Thyroid gland (tissue), 4 donors: ENCODE results near the gene IMPDH1. TPM values are rescaled to one million over a fixed set of nuclear protein-coding genes. Genes with fewer than 3 reads are reported as not detected.

Source experiments
- DNase-seq, 2 donors: peaks; one replicate each; pipeline ENCODE4 v3.0.0-alpha.2; 2019
- H3K27ac ChIP-seq, 3 donors: fragments of 200-600 bp; sonication (generic); 1 replicate in 2 of 3; 2 replicates in 1 of 3; pipeline ENCODE4 v1.5.1; 2016 to 2019; ENCODE audit warnings: mild to moderate bottlenecking in 1 of 3, moderate library complexity in 1 of 3
- H3K27me3 ChIP-seq: fragments of 200-600 bp; sonication (generic); one replicate; pipeline ENCODE4 v1.5.1; 2019
- H3K36me3 ChIP-seq, 2 donors: fragments of 200-600 bp; sonication (generic); one replicate each; pipeline ENCODE4 v1.5.1; 2016 to 2019
- H3K4me1 ChIP-seq, 2 donors: fragments of 200-600 bp; sonication (generic); one replicate each; pipeline ENCODE4 v1.5.1; 2017 to 2019
- H3K4me3 ChIP-seq, 3 donors: fragments of 200-600 bp; sonication (generic); replicated peaks in 1 of 3; 1 replicate in 2 of 3; 2 replicates in 1 of 3; pipeline ENCODE4 v1.5.1; 2016; ENCODE audit warnings: mild to moderate bottlenecking in 1 of 3
- H3K9me3 ChIP-seq: fragments of 200-600 bp; sonication (generic); one replicate; pipeline ENCODE4 v1.5.1; 2017
- POLR2A ChIP-seq, 2 donors: fragments of 450-650 bp; IDR thresholded peaks; one replicate each; pipeline ENCODE4 v1.6.1; 2017; ENCODE audit warnings: antibody characterized with exemption in 2 of 2, mild to moderate bottlenecking in 2 of 2, moderate library complexity in 1 of 2
- WGBS, 2 donors: methylation state at CpG; one replicate each; pipeline ENCODE4 v1.1.5; 2017; 5-methylcytosine and 5-hydroxymethylcytosine counted together
- intact Hi-C: fragments of 100-400 bp; cut with DNase I; formaldehyde crosslinking; loops from one replicate; pipeline ENCODE4 v1.15.1; 2023
- total RNA-seq, 4 donors: library from RNA; depleted of rRNA; stranded (reverse); fragments of >200 nt; gene quantifications; one replicate each; pipeline ENCODE4 v1.2.3, GENCODE V29; 2016
- TF ChIP-seq, protein P1 (sequence below), 6 experiments: fragments of 200-600 bp in 3 of 6; fragments of 450-650 bp in 3 of 6; sonication (generic) in 3 of 6; IDR thresholded peaks; one replicate each; pipeline ENCODE4 v1.5.1; 2016 to 2019; ENCODE audit warnings: antibody characterized with exemption in 6 of 6, mild to moderate bottlenecking in 2 of 6, inconsistent platforms in 1 of 6, moderate library complexity in 1 of 6

IMPDH1 gene
- total RNA-seq, 4 donors from 2014 or later: 12.3 to 37.9 (median 22.9) TPM

DNA sequence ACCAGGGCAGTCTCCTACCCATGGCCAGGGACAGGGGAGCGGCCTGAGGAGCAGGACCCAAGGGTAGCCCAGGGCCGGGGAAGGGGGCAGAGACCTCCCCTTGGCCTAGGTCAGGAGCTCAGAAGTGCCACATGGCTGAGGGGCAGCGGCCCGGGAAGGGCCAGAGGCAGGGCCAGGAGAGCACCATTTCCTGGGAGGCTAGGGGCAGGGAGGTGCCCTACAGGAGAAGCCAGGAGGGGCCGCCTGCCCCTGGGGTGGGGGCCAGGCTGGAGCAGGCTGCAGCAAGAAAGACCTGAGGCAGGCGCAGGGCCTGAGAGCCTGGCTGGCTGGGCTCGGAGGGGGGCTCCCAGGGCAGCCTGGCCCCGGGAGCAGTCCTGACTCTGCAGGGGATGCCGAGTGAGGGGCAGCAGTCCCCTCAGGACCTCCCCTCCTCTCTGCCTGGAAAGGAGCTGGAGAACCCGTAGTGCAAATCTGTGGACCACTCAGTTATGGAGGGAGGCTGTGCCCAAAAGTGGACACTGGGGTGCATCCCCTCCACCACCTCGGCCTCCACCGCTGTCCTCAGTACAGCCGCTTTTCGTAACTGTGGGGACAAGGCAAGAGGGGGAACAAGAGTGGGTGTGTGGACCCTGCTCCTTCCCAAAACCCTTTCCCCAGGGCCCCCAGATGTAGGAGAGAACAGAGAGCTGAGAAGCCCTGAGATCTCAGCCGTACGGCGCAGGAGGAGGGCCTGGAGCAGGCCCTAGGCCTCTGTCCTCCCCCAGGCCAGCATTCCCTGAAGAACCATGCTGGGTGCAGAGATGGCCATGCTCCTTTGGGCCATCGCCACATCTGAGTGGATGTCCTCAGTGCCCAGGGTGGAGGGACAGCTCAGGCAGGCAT is 17.1 kb downstream of the IMPDH1 start:
- H3K4me3 ChIP-seq: no peak overlapping the region
- peaks cover 14 to 22% of the 10 kb centered on the region in 2 donors for H3K36me3 ChIP-seq
- no peaks in the 10 kb centered on the region for H3K9me3 ChIP-seq
- DNase-seq: no peak
- TF ChIP-seq POLR2A (IDR thresholded peaks at IDR 0.05): no peak
- TF ChIP-seq, protein P1, sequence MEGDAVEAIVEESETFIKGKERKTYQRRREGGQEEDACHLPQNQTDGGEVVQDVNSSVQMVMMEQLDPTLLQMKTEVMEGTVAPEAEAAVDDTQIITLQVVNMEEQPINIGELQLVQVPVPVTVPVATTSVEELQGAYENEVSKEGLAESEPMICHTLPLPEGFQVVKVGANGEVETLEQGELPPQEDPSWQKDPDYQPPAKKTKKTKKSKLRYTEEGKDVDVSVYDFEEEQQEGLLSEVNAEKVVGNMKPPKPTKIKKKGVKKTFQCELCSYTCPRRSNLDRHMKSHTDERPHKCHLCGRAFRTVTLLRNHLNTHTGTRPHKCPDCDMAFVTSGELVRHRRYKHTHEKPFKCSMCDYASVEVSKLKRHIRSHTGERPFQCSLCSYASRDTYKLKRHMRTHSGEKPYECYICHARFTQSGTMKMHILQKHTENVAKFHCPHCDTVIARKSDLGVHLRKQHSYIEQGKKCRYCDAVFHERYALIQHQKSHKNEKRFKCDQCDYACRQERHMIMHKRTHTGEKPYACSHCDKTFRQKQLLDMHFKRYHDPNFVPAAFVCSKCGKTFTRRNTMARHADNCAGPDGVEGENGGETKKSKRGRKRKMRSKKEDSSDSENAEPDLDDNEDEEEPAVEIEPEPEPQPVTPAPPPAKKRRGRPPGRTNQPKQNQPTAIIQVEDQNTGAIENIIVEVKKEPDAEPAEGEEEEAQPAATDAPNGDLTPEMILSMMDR (IDR thresholded peaks at IDR 0.05): no peak
- WGBS, 2 donors: 89 to 95% methylated on average over 14 to 16 of the region's 18 CpGs
- no peak overlapping the region for H3K27ac ChIP-seq
- no peaks in the 10 kb centered on the region for H3K4me1 ChIP-seq
- intact Hi-C loops: no loop called here
- H3K27me3 ChIP-seq: no peaks in the 10 kb centered on the region

DNA sequence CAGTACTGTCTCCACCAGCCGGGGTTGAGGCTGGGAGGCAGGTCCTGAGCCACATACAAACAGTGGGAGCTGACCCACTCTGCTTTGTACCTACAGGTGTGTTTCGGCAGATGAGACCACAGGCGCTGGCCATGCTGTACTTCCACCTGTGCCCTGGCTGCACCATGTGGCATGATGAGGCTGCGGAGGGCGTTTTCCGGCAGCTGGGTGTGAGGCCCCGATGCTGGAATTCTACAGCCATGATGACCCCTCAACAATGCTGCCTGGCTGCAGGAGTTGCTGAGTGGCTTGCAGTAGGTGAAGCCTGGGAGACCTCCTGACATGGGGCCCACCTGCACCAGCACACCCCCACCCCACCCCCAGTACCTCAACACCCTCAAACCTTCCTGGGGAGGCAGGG is 18.0 kb downstream of the IMPDH1 start:
- Histone ChIP-seq H3K27ac (no peak overlapping the region), H3K4me1 (no peaks in the 10 kb centered on the region), H3K9me3 (no peaks in the 10 kb centered on the region), H3K36me3 (peaks cover 8 to 20% of the 10 kb centered on the region in 2 donors), H3K4me3 (no peak overlapping the region), H3K27me3 (no peaks in the 10 kb centered on the region)
- intact Hi-C loops: no loop called here
- no peak for TF ChIP-seq POLR2A (IDR thresholded peaks at IDR 0.05)
- TF ChIP-seq, protein P1 (IDR thresholded peaks at IDR 0.05): no peak
- WGBS, 2 donors: 95% methylated on average over 4 to 7 of the region's 7 CpGs
- DNase-seq: no peak

DNA sequence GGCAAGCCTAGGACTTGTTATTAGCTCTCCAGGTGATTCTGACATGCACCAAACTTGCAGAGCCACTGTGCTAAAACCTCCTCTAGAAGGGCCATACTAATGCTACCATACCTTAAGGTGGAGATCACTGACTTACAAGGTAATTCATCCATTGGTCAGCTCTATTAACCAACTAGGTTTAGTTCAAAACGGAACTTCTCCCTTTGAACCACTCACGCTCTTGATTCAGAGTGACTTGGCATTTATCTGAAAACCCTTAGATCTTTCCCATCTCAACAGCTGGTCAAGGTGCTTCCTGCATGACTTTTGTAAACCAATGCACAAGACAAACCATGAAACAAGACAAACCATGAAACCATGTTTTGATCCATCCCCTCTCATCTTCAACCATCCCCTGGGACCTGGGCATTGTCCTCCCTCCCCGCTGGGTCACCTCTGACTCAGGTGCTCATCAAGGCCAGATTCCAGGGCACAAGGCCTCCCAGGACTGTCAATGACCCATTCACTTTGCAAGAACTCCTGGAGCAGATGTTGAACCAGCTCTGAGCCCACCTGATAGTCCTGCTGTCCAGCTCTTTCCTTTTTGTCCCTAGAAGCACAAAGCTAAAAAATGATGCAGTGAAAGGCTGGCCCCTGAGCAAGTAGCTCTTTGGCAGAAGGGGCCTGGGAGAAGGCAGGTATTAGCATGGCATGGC is 18.8 kb downstream of the IMPDH1 start:
- no peak overlapping the region for H3K4me3 ChIP-seq
- no peak for TF ChIP-seq POLR2A (IDR thresholded peaks at IDR 0.05)
- TF ChIP-seq, protein P1 (IDR thresholded peaks at IDR 0.05): no peak
- no peak overlapping the region for H3K27ac ChIP-seq
- no peaks in the 10 kb centered on the region for H3K4me1 ChIP-seq
- WGBS, 2 donors: 82 to 83% methylated on average over 3 of the region's 3 CpGs
- H3K9me3 ChIP-seq: no peaks in the 10 kb centered on the region
- DNase-seq: no peak
- intact Hi-C loops: no loop called here
- peaks cover under 1 to 16% of the 10 kb centered on the region in 2 donors for H3K36me3 ChIP-seq
- H3K27me3 ChIP-seq: no peaks in the 10 kb centered on the region

DNA sequence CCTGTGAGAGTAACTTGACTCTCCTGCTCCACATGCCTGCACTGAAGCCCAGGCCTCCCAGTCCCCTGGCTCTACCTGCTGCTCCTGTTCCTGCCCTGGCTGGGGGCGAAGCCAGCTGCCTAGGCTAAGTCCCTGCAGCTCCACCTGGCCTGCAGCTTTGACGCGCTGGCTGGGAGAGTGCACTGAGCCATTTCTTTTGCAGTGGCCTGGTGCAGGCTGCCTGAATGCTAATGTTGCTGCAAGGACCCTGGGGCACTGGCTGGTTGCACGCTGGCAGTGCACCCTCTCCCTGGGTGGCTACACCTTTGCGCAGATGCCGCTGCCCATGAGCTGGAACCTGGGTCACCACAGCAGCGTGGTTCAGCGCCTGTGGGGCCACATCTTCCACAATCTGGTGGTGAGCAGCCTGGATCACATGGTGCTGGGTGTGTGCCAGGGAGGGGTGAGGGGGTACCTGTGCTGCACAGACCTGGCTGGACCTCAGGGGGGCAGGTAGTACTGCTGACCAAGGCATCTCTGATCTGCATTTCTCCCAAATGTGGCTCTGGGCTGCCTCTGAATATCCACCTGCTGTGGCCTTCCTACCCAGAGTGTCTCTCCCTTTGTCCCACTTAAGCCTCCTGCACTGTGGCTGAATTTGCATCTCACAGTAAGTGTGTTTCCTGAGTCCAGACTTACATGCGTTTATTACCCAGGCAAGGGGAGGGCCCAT is 20.0 kb downstream of the IMPDH1 start:
- no peaks in the 10 kb centered on the region for H3K27me3 ChIP-seq
- H3K36me3 ChIP-seq: peaks cover 0 to 8% of the 10 kb centered on the region in 2 donors
- no peak overlapping the region for H3K27ac ChIP-seq
- no peaks in the 10 kb centered on the region for H3K4me1 ChIP-seq
- H3K4me3 ChIP-seq: no peak overlapping the region
- DNase-seq: no peak
- intact Hi-C loops: loop anchor here (2.0 kb wide), 1 partner anchor 41 kb away; no protein-coding TSS in a partner anchor
- 54 to 68% methylated on average over 4 of the region's 9 CpGs for WGBS, 2 donors
- TF ChIP-seq POLR2A (IDR thresholded peaks at IDR 0.05): no peak
- TF ChIP-seq, protein P1 (IDR thresholded peaks at IDR 0.05): no peak
- H3K9me3 ChIP-seq: no peaks in the 10 kb centered on the region
